NCI-H526 (cell line): ENCODE measurements around the gene SKOR1.

Experiments used
- DNase-seq, 2 experiments: peaks; one replicate each; lab custom pipeline; 2025; lab: John Stamatoyannopoulos, UW

Gene SKOR1, protein sequence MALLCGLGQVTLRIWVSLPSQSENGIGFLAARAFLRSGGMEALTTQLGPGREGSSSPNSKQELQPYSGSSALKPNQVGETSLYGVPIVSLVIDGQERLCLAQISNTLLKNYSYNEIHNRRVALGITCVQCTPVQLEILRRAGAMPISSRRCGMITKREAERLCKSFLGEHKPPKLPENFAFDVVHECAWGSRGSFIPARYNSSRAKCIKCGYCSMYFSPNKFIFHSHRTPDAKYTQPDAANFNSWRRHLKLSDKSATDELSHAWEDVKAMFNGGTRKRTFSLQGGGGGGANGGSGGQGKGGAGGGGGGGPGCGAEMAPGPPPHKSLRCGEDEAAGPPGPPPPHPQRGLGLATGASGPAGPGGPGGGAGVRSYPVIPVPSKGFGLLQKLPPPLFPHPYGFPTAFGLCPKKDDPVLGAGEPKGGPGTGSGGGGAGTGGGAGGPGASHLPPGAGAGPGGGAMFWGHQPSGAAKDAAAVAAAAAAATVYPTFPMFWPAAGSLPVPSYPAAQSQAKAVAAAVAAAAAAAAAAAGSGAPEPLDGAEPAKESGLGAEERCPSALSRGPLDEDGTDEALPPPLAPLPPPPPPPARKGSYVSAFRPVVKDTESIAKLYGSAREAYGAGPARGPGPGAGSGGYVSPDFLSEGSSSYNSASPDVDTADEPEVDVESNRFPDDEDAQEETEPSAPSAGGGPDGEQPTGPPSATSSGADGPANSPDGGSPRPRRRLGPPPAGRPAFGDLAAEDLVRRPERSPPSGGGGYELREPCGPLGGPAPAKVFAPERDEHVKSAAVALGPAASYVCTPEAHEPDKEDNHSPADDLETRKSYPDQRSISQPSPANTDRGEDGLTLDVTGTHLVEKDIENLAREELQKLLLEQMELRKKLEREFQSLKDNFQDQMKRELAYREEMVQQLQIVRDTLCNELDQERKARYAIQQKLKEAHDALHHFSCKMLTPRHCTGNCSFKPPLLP

DNA sequence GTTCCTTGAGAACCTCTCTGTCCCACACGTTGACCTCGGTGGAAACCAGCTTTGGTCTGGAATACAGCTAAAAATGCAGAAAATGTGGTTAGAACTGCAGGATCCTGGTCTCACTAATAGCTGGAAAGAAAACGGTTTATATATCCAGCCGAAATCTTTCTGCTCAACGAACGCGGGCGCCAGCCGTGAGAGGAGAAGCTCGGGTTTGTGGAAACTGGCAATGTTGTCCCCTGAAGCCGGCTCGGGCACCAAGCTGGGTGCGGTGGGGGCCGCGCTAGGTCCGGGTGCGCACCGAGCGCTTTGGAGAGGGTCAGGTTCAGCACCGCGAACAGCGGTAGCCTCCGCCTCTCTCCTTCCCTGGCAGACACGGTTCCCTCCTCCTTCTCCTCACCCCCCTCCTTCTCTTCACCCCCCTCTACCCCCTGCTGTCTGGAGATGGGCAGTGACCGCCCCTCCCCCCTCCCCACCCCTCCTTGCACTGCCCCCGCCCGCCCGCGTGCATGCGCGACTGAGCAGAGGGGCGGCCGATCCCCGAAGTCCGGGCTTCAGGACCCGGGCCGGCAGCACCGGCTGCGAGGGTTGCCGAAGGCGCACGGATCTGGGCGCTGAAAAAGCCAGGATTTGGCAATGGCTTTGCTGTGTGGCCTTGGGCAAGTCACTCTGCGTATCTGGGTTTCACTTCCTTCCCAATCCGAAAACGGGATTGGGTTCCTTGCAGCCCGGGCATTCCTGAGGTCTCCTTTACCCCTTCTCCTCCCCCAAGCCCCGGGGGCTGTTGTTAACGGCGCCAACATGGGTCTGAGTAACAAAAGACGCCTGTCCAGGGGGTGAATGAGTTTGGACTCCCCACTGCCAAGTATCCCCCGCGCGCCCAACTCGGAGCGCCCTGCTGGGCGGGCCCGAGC, at the start of gene SKOR1:
SKOR1 (plus strand) TSS at position 534 of the 905 bp plus-strand sequence; CDS start at position 628, 94 bp downstream.
- peak in 1 of 2 experiments; percentile 53 for DNase-seq

DNA sequence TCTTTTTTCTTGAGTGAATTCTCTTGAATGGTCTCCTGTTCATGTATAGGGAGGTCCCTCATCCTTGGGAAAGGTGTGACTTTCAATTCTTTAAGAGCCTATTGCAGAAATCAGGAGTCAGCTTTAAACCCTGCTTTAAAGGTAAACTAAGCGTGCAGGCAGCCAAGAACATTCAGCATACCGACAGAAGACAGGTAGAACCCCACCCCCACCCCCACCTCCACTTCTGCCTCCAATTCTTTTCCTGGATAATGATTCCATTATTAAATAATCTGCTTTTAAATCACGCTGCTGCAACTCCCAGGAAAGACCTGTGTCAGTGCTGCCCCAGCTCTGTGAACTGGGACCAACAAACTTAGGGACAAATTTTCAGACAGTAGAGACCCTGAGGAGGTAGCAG, 49.3 kb upstream of the SKOR1 start:
- no peak for DNase-seq

DNA sequence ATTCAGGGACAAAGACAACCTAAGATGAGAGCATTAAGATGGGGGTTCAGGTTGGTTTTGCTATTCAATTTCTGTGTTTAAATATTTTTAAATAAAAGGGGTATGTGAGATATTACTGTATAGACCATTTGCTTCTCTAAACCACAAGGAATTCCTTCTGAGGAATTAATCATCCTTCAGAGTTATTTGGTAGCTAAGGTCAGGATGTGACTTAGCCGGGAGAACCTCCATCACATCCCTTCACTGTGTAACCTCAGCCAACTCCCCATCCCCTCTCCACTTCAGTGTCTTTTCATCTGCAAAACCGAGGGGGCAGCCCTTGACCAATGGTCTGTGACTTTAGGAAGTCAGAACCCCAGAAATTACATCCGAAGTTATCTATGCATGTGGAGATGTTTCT, 48.7 kb upstream of the SKOR1 start:
- no peak for DNase-seq

DNA sequence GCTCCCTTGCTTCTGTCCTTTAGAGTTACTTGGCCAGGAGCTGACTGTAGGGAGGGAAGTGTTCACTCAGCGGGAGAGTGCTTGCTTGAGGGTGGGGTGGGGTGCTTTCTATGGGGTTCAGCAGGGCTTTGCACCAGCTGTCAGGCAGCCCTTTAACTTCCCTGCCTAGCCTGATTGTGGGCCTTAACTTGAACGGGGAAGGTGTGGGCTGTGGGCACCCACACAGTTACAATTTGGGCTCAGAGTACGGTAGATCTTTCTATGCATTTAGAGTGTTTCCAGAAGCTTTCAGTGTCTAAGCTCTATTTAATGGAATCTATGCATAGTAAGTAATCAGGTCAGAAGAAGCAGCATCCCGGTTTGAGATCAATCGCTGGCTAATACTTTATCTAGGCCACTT, 48.2 kb upstream of the SKOR1 start:
- DNase-seq: no peak

DNA sequence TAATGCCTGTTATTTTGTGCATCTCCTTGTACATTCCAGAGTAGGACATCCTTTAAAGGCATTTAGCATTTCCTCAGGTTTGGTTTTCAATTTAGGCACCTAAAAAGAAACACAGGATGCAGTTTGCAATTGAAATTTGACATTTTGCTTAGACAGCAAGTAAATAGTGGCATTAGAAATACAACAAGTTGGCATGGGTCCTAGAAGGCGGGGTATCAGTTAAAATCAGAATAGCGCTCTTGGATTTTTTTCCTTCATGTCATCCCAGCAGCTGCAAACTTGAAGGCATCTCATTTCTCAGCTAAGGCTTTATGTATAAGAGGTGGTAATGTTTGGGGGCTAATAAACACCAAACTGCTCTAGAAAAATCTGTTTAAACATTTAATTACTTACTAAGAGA, 47.5 kb upstream of the SKOR1 start:
- DNase-seq: no peak

DNA sequence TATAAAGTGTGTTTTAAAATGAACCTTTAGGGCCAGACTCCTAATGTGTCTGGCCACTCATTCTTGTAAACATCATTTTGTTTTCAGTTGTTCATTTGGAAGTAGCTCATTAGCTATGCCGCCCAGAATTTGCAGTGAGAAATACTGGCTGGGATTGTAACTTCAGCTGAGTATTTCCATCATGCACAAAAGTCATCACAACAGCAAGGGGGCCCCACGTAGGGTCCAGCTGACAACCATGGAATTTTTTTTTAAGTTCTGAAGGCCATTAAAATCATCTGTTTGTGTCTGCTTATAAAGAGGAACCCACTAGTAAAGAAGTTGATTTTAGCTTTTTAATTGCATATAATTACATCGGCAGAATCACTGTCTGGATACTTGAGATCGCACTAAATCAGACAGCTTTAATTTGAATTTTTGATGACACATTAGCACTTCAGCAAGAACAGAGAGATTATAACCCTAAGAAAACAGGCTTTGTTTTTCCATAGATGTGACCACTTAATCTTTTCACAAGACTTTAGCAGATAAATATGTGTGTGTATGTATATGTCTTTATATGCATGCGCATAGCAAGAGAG, 46.3 kb upstream of the SKOR1 start:
- DNase-seq: peak in 1 of 2 experiments; percentile 32

DNA sequence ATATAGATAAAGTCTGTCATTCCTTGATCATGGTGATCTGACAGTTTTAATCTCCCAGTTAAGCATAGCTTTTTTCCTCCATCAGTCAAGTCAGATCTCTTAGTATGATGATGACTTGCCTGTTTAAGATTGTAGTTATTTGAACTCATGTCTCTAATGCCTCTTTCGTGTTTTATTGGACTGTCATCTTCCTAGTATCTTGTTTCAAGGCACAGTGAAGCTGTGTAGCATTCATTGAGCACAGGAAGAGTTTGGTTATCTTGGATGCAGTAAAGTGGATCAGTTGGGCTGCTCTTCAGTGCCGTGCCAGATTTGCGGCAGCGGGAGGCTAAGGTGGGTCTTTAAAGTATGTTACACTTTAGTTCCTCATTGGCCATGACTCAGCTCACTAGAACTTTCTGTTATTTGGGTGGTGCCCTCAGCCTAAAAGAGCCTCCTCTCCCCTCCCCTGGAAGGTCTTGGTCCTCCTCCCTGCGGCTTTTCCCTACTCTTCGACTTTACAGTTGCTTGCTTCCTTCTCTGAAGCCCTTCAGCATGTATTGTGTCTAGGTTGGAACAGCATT, 45.7 kb upstream of the SKOR1 start:
- DNase-seq: peak in 1 of 2 experiments; percentile 32

DNA sequence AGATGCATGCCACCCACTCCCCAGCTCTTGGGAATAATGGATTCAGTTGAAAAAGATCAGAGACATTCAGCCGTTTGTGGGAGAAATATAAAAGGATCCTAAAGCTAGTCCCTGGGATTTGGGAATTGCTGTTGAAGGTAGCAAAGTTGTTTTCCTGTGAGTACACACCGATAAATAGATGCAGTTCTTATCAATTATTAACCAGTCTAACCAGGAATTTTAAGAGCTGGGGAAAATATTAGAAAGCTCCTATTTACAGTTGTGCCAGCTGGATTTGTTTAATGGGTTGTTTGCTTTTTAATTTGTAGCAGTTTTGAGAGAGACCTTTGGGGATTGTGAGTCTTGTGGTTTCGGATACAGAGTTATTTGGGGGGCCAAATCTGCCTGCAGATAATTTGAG, 44.2 kb upstream of the SKOR1 start:
- peak in 1 of 2 experiments; percentile 49 for DNase-seq

DNA sequence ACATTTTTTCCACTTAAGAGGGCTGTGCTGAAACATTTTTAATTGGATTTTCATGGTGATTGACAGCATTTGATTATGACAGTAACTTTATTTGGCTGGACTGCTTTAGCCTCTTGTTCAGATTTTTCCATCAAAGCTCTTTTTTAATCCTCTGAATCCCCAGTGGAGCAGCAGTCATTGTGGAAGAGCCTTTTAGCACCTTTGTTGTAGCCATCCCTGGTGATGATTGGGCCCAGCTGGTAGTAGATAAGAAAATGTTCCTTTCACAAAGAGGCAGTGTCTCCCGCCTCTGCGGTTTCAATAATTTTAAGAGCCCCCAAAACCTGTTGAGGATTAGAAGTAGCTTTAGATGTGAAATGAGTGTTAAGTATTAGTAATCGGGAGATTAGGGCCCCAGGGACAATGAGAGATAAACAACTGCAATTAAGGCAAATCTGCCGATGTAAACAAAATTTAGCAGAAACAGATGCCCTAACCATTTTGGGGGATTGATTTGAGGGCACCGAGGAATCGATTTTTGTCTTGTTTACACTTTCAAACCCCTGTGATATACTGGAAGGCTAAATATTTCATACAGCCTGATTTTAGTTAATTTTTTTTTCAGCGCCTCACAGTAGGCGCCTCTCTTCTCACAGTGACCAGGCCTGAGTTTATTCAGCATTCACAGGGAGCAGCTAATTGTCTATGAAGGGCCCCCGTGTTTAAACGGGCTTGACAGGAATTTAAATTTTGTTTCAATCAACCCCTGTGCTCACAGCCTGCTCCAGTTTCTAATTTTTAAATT, 43.2 kb upstream of the SKOR1 start:
- DNase-seq: peak in 1 of 2 experiments; percentile 42

DNA sequence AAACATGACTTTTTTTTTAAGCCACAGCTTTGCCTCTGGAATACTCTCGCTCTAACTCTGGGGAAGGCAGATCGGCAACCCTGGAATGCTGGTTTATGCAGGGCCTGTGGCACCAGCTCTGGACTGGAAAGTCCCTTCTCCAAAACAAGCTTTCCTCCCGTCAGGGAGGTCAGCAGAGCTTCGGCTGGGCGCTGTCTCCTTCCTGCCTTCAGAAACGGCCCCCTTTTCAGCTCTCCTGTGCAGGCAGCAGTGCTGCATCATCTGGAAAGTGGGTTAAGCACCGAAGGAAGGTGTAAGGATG, 42.7 kb upstream of the SKOR1 start:
- DNase-seq: no peak

DNA sequence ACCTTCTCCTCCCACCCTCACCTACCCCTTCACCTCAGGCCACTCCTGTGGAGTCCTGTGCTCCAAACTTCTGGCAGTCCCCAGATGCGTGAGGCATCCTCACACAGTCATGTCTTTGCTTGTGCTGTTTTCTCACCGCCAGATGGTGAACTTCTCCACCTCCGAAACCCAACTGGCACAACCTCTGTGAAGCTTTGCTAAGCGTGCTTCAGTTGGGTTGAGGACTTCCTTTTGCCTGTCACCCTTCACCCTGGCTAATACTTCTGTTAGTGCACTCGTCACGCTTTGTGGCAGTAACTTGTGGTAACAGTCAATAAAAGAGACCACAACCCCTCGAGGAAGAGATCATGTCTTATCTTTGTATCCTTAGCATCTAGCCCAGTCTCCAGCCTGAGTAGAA, 42.0 kb upstream of the SKOR1 start:
- DNase-seq: peak in 1 of 2 experiments; percentile 54

DNA sequence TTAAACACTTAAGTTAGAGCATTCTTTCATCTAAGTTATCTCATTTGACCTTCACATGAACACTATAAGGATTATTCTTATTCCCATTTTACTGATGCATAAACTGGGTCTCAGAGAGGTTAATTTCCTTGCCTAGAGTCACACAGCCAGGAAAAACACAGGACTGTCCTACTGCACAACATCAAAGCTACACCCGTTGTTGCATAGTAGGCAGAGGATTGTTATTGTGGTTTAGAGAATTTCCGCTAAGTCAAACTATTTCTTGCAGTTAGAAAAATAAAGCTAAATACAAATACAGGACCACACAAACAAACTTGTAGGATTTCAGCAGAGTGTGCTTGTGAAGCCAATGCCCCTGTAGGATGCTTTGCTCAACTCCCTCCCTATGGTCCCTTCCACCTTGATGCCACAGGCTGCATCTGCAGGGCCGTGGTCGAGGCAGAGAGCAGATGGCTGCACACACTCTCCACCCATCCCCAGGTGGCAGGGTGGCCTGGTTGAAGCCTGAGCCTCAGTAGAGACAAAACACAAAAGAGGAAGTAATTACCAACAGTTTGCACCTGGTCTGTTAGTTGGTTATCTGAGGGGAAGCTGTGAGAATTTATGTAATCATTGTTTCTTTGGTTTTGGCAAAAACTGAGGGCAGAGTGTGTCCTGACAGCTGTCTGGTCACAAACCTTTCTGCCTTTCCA, 41.1 kb upstream of the SKOR1 start:
- DNase-seq: peak in 1 of 2 experiments; percentile 46

DNA sequence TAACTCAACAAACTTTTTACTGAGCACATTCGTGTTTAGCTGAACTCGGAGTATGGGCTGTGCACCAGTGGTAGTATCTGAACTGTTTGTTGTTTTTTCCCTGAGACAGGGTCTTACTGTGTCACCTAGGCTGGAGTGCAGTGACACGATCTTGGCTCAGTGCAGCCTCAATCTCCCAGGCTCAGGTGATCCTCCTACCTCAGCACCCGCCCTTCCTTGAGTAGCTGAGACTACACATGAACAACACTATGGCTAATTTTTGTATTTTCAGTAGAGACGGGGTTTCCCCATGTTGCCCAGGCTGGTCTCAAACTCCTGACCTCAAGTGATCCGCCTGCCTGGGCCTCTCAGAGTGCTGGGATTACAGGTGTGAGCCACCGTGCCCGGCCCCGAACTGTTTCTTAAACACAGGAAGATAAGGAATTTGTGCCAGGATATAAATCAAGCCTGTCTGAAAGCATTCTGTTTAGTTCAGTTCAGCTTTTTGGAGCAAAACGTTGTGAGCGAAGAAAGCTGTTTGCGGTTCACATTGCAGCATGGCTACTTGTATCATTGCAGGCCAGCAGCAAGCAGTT, 40.4 kb upstream of the SKOR1 start:
- DNase-seq: no peak

DNA sequence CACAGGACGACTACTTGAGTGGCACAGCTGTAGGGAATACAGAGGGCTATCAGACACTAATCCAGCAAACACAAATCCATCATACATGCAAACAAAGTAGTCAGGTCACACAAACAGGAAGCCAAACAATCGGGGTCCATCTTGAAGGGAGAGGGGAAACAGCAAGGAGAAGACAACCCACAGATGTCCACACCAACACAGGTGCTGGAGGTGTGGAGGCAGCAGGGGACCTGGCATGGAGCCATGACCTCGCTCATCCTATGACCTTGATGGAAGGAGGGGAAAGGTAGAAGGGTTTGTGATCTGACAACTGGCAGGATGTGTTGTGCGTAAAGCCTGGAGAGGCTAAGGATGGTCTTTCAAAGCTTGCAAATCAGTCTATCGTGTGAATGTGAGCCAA, 39.9 kb upstream of the SKOR1 start:
- no peak for DNase-seq

DNA sequence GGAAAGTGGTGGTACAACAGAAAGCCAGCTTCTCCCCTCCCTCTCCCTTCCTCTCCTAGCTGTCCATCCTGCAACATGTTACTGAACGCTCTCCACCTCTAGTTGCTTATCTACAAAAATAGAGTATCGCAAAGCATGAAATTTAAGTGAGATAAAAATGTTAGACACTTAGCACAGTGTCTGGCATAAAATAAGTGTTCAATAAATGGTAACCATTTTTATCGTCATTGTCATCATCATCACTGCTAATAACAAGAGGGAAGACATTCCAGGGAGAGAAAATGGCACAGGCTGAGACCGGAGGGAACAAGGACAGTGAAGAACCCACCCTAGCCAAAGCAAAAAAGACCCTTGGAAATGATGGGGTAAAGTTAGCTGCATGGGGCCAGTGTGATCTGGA, 38.7 kb upstream of the SKOR1 start:
- DNase-seq: no peak

DNA sequence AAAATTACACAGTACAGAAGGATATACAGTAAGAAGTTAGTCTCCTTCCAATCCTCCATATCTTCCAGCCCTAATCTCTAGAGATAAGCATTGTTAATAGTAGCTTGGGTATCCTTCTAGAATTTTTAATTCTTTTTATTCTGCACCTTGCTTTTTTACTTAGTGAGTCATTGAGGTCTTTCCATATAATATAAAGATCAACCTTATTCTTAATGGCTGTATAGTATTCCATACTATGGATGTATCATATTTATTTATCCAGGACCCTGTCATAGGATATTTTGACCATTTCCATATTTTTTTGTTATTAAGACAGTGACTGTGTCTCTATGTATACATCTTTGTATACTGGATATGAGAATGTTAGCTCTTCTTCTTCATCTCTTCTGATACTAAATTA, 36.3 kb upstream of the SKOR1 start:
- no peak for DNase-seq

DNA sequence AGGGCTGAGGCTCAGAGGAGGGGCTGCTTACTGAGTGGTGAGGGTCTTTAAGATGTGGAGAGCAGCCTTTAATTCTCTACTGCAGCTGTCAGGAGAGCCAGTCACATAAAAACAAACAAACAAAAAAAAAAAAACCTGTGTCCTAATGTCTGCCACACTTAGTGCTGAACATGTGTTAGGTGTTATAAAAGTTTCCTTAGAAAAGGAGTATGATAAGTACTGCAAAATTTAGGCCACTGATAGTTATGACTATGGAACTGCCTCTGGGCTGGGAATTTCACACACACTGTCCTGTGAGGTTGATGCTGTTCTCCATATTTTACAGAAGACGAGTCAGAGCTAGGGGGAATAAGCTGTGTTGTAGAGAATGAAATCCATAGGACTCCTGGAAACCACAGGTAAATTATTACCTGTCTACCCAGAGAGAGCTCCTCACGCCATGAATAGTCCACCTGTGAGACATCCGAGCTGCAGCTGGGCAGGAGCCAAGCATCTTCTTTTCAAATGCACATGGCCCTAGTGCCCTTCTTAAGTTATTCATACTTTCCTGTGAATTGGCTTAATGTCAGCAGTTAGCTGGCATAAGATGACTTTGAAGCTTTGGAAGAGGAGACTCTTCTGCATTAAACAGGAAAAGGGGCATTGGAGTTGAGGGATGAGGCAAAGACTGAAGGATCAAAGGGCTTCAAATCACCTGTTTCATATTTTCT, 34.5 kb upstream of the SKOR1 start:
- peak in 1 of 2 experiments; percentile 75 for DNase-seq

DNA sequence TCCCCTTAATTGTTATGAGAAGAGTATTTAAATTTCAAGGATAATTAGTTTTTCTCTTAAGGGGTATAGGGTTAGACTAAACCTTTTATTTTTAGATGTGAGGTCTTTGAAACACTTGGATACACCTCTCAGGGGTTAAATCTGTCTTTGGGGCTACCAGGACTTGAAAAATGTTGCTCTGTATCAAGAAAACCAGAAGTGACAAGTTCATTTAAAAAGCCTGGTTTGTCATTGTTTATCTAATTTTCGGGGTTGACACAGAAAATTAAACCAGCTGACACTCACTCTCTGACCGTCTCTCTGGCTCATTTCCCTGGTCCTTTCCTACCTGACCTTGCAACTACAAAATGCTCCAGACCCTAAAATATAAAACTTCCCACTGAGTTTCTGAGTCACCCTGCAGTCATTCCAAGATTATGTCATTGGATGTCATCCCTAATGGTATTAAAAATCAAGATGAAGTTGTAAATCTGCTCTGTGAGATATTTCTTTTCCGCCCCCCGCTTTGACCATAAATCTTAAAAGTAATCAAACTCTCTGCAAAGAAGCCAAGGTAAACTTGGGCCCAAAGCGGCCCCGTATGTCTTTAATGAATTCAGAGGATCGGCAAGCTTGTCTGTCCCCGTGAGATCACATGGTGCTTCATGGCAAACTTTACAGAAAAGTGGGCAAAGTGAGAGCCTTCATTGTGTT, 32.9 kb upstream of the SKOR1 start:
- DNase-seq: no peak
